Head of caudate nucleus (tissue), 42 donors: ENCODE data around the gene PLXDC2.

Experiments
- DNase-seq, 42 donors: peaks; one replicate each; pipeline versions ENCODE4 v3.0.0 to v3.0.0-alpha.2; 2020 to 2021; ENCODE audit warnings: mixed read lengths in 7 of 42
- intact Hi-C: fragments of 100-400 bp; cut with DNase I; formaldehyde crosslinking; loops from one replicate; pipeline ENCODE4 v1.15.0; 2022

PLXDC2 gene

DNA sequence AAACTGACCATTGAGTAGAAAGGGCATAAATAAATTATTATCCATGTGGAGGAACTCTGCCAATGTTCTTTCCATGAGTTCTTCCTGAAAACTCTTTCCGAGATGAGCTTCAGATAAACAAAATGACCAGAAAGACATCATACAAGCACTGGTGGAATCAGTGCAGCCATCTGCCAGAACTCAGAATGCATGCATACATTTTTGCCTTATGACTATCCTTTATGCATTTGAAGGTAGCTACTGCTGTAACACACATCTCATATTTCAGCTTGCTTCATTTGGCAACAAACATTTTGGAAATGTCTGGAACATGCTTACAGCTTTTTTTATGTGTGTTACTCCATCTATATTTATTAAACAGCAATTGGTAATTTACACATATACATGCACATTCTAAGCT lies 448.9 kb downstream of the PLXDC2 start:
- intact Hi-C loops, result no loop called here
- DNase-seq, result no peak

DNA sequence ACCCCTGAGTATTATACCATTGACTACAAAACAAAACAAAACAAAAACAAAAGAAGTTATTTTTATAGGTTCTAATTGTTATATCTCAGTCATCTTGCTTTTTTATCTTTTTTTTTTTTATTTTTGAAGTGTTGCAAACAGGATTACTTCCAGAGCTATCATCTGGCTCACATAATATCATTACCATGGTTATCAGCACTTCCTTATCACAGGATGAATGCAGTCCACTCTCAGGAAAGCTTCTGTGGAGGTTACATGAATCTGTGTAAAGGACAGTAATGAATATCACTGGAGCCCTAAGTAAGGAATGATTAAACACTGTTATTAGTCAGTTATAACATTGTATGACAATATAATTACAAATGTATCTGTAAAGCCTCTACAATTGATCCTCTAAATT lies 451.5 kb downstream of the PLXDC2 start:
- no peak for DNase-seq
- intact Hi-C loops, result no loop called here

DNA sequence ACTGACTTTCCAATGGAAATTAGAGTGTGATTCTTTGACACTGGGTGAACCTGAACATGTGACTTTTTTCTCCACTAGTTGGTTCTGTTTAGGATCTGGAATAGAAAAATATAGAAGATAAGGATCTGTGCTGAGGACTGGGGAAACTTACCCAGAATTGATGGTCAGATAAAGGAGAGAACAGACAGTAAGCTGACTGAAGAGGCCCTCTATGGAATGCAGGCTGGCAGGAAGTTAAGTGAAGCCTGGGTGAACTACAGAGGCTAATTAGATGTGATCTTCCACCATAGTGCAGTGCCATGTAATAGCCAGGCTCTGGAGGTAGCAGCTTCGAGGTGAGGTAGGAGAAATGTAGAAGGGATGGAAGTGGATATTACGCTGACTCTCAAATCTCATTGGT lies 455.3 kb downstream of the PLXDC2 start:
- intact Hi-C loops, result no loop called here
- no peak for DNase-seq

DNA sequence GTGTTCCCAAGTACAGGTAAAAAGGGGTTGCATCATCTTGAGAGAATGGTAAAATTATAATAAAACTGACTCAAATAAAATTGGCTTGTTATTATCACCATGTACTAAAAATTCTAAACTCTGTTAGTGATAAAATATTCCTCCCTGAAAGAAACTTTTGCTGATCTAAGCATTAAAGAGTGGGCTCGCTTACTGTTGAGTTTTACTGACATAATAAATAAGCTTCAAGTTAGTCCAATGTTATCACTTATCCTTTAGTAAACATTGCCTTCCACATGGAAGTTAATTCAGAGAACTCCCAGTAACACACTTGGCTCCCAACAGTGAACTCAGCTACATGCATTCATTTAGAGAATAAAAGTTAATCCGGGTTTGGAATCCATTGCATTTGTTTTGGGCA lies 456.4 kb downstream of the PLXDC2 start:
- intact Hi-C loops, result no loop called here
- DNase-seq, result no peak

DNA sequence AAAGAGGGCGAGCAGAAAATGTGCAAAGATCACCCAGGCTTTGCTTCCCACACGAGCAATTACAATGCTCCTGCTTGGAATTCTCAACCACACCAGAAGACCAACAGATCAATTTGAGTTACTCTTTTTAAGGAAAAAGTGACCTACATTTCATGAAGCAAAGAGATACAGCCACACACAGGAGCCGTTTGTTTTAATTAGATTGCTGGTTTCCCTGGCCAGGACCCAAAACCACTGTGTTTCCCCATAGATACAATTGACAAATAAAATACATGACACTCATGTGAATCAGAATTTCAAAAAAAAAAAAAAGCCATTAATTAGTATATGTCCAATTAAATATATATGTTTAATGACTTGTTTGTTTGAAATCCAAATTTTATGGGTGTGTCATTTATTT lies 458.3 kb downstream of the PLXDC2 start:
- intact Hi-C loops, result no loop called here
- peak in 4 of 42 donors; percentile 19 to 56 (median 28) for DNase-seq

DNA sequence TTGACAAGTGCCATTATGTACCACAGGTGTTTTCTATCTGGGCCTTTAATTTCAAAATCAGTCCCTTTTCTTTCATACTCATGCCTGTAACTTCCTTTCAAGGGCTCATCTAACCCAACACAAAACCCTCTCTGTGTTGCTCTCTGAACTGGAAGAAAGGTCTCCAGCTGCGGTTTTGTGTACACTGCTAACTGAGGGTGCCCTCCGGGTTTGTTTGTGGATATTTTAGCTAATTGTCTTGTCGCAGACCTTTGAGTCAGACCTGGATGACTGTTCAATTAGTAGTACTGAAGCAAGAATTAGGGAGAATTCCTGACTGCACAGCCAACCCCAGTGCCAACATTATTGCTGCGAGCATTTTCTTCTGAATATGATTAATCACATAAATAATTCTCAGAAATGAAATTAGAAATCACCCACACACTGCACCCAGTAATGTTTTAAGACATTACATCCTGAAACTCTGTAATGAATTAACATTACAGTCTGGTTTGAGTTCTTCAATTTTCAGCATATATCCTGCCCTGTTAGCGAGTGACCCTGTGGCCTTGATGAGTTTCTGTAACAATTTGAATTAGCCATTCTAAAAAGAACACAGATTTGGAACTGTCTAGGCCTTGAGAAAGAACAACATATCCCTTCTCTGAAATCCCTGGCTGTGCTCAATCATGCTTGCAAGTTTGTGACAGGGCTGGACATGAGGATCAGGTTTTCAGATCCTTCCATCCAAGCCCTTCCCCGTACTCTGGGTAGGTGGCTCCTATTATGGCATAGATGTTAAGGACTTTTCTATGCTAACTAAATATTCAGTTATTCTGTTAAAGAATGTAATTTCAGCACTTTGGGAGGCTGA lies 460.1 kb downstream of the PLXDC2 start:
- DNase-seq, result peak in 5 of 42 donors; percentile 11 to 66 (median 32)
- intact Hi-C loops, result no loop called here

DNA sequence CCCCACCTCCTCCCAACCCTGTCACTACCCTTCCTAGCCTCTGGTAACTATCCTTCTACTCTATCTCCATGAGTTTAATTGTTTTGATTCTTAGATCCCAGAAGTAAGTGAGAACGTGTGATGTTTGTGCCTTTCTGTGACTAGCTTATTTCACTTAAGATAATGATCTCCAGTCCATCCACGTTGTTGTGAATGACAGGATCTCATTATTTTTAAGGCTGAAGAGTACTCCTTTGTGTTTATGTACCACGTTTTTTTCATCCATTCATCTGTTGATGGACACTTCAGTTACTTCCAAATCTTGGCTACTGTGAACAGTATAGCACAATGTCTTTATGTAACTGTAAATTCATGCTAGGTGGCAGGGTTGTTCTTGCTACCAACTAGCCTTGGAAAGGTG lies 461.6 kb downstream of the PLXDC2 start:
- DNase-seq, result no peak
- intact Hi-C loops, result no loop called here

DNA sequence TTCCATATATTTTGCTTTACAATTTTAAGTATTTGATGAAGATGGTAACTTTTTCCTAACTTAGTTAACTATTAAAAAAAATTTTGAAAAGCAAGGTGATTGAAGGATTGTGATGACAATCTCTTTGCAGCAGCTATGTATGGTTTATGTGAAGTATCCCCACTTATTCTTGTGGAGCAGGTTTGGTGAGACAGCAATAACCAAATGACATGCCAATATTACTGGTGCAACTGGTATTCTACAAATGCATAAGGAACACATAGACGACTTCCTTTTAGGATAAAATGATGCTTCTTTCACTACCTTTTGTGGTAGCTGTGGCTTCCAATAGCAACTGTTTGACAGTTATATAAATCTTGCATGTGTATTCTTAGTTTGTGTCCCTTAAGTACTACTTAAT lies 465.3 kb downstream of the PLXDC2 start:
- intact Hi-C loops, result loop anchor here (10.0 kb wide), 1 partner anchor 467 kb away; the partner anchor contains the start of gene PLXDC2
- no peak for DNase-seq

DNA sequence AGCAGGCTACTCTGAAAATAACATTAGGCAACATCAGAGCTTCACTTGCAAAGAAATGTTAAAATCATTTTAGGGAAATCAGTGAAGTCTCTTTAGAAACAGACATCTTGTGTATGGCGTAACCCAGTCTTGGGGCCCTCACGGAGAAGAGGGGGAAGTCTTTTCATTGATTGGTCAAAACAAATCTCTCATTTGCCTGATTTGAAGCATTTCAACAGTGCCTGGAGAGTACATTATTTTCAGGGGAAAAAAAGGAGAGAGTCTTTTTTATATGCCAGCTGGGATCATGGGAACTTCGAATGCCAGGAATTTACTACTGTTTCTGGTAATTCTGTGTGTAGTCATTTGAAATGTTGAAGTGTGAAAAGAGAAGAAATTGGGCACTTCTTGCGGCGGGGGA lies 471.4 kb downstream of the PLXDC2 start:
- peak in 2 of 42 donors; percentile 7 to 20 for DNase-seq
- intact Hi-C loops, result loop anchor here (10.0 kb wide), 1 partner anchor 473 kb away; the partner anchor contains the start of gene PLXDC2

DNA sequence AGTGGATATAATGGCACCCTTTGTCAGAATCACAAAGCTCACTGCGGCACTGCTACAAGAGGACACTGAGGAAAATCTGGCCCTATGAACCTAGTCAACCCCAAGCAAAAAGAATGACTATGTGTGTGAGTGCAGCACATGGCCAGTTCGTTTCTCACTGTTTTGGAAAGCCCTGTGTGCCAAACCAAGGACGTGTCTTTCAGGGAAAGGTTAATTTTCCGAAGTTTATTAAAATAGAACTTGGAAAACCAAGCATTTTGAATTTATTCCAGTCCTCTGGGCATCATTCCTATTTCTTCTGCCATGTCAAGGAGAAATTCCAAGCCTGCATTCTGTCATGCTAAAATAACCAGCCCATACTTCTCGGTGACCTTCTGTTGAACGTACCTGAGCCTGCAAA lies 471.8 kb downstream of the PLXDC2 start:
- peak in 32 of 42 donors; percentile 12 to 80 (median 46) for DNase-seq
- intact Hi-C loops, result loop anchor here (10.0 kb wide), 1 partner anchor 473 kb away; the partner anchor contains the start of gene PLXDC2

DNA sequence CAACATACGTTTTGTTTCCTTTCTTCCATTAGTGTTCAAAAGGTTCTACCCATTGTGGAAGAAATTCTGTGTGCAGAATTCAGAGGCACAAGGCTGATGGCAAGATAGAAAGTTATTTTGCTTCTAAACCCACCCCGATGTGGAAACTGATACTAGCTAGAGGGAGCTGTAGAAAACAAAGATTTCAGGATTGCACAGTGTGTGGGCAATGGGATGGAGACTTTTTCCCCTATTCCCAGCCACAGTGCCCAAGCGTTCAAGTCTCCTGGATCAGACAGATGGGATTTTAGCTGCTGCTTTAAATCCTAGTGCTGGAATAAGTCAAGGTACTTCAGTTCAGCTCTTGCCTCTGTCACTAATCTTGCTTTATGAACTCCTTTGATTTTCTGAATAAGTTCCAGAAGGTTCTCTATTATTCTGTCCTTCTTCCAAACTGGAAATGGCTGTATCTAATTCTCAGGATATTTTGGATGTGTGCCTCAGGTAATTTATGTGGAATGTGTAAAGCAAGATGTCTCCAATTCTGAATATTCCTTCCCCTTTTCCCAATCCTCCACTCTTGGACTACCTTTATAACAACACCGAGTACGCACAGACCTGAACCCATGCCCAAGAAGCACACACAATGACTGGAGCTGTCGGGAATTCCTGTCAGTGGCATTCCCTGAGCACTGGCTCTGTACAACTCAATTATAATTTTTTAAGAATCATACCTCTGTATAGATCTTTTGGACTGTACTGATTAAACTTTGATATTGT lies 473.0 kb downstream of the PLXDC2 start:
- intact Hi-C loops, result loop anchor here (10.0 kb wide), 1 partner anchor 474 kb away; the partner anchor contains the start of gene PLXDC2
- DNase-seq, result peak in 2 of 42 donors; percentile 9 to 27

DNA sequence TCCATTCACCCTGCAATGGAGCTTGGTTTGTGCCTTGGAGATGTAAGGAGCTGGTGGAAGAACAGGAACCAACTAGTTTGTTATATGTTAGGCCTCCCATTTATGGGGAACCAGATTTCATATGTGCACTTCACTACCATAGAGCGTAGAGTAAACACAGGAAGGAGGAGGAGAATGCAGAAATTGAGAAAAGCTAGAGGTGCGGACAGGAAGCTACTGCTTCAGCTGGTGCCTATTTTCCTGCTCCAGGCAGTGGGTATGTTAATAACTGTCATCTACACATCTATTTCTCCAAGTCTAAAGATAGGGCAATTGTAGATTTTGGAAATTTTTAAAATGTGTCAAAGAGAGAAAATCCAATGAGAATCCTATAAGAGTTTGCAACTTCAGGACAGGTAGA lies 482.2 kb downstream of the PLXDC2 start:
- intact Hi-C loops, result no loop called here
- no peak for DNase-seq

DNA sequence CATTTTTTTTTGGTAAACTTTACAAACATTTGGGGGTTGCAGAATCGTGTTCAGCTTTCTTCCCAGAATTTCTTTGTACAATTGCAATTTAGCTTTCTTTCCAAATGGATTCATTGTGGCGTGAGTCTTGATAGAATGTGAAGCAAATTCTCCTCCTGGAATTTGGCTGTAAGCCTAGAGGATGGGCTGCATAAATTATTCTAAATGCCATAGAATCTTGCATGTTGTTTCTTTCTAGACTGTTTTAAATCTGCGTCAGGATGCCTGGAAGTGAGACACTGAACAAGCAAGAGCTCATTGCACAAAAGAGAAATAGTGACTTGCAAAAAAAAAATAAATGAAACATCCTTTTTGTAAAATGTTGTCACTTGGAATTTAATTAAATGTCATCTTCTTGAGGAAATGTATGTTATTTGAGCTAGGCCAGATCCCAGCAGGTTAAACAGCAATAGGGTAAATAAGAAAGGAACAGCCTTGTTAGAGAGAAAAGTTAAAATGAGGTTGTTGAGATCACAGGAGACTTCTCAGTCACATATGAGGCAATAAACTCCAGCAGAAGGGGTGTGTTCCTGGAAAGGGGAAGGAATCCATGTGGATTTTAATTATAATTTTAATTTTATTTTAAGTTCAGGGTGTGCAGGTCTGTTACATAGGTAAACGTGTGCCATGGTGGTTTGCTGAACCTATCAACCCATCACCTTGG lies 483.0 kb downstream of the PLXDC2 start:
- intact Hi-C loops, result no loop called here
- DNase-seq, result no peak

DNA sequence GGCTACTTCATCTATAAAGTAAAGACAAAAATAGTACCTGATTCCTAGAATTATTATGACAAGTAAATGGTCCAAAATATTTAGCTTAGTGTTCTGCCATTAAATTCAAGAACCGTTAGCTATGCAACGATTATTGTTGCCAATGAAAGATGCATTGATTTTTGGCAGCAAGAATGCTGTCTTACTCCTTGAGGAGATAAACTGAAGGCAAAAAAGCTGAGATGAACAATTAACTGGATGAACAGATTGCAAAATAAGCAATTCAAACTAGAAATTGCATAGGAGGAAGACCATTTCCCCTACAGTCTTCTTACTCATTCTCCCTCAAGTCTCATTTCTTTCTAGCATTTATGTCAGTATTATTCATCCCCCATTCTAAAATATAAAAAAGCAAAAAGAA lies 484.5 kb downstream of the PLXDC2 start:
- no peak for DNase-seq
- intact Hi-C loops, result no loop called here

DNA sequence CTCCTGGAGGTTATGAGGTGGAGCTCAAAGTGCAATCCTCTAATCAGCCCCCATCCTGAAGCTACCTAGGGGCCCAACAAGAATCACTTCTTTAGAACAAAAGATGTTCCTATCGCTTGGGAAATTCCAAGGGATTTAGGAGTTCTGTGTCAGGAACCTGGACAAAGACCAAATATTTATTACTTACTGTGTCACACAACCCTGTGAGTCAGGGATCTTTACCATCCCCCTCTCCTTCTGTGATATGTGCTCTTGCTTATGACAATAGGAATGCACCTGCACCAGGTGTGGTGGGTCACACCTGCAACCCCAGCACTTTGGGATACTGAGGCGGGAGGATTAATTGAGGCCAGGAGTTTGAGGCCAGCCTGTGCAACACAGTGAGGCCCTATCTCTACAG lies 485.8 kb downstream of the PLXDC2 start:
- intact Hi-C loops, result no loop called here
- no peak for DNase-seq

DNA sequence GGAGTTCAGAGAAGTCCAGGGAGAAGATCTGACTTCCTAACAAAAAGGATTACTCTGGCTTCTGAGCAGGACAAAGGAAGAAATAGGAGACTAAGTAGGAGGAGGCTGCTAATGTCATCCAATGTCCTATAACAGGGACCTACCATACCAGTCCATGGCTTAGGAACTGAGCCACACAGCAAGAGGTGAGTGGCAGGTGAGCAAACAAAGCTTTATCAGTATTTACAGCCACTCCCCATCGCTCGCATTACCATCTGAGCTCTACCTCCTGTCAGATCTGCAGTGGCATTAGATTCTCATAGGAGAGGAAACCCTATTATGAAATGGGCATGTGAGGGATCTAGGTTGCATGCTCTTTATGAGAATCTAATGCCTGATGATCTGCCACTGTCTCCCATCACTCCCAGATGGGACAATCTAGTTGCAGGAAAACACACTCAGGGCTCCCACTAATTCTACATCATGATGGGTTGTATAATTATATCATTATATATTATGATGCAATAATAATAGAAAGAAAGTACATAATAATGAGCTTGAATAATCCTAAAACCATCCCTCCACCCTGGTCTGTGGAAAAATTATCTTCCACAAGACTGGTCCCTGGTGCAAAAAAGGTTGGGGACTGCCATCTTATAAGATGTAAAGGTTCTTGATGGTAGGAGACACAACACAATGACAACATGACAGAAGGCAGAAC lies 487.4 kb downstream of the PLXDC2 start:
- intact Hi-C loops, result no loop called here
- DNase-seq, result no peak

DNA sequence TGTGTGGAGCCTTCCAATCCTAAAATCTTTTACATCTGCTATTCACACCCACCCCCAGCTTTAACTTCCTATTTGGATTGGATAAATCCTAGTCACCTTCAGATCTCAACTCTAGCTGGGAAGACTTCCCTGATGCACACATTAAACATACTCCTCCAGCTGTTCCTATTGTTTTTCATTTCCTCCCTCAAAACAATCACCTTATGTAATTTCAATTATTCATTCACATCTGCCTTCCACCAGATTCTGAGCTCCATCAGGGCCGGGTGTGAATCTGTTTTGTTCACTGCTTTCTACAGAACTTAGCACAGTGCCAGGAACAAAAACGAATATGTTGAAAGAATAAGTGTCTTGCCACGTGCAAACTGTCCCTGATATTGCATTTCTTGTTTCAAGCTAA lies 497.4 kb downstream of the PLXDC2 start:
- intact Hi-C loops, result no loop called here
- DNase-seq, result no peak

DNA sequence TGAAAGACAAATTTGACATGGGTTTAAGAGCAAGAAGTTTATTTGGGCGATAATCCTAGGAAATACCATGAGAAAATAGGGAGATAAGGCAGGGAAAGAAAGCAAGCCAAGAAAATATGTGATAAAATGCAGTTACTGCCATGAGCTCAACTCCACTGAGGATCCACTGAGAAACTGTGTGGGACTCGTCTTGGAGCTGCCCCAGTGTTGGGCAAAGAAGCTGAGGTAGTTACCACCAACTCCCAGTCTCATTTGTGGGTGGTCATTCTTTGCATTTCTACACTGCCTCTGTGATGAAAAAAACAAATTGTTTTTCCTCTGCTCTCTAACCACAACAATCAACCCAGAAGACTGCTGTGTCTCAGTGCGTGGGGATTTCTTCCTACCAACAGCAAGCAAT lies 498.2 kb downstream of the PLXDC2 start:
- intact Hi-C loops, result no loop called here
- DNase-seq, result no peak

DNA sequence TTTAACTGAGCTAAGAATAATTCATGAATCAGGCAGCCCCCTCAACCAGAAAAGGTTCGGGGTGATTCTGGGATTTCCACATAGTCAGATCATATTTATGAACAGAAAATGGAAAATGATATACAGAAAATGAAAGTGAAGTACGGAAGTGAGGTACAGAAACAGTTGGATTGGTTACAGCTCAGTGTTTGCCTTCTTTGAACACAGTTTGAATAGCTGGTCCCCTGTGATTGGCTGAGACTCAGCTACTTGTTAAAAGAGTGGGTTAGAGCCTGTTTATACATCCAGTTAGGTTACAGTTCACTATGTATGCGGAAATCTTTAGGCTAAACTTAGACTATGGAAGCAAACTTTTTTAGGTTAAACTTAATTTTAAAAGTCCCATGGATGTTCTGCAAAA lies 511.7 kb downstream of the PLXDC2 start:
- intact Hi-C loops, result no loop called here
- no peak for DNase-seq
